Breast epithelium (tissue), 3 donors: Measurements from ENCODE around the gene WNT8B.

Experiments used
- CTCF ChIP-seq, 3 donors: fragments of 450-650 bp; IDR thresholded peaks; one replicate each; pipeline ENCODE4 v1.5.1; 2016 to 2017; ENCODE audit warnings: antibody characterized with exemption in 3 of 3, mild to moderate bottlenecking in 3 of 3, moderate library complexity in 3 of 3
- POLR2A ChIP-seq: fragments of 450-650 bp; IDR thresholded peaks from one replicate; pipeline ENCODE4 v1.6.1; 2016; ENCODE audit warnings: antibody characterized with exemption, mild to moderate bottlenecking, moderate library complexity
- POLR2AphosphoS5 ChIP-seq, 3 donors: sonication (generic); formaldehyde crosslinking; IDR thresholded peaks; one replicate each; pipeline ENCODE4 v1.6.1; 2017; ENCODE audit warnings: antibody characterized with exemption in 3 of 3

GRCh38 chr10:100518761-100519241 lies 56.0 kb downstream of the WNT8B start:
- TF ChIP-seq CTCF (IDR thresholded peaks at IDR 0.05) = peak; percentile 49 to 66 (median 64)
- no peak for TF ChIP-seq POLR2A
- no peak for TF ChIP-seq POLR2AphosphoS5 (IDR thresholded peaks at IDR 0.05)
